Measurements from ENCODE around the gene HSBP1L1.

- TF ChIP-seq CTCF (IDR thresholded peaks at IDR 0.05) (no peak), POLR2AphosphoS5 (IDR thresholded peaks at IDR 0.05) (no peak)
Observed at GRCh38 chr18:79971986-79972385, 7.5 kb downstream of the HSBP1L1 start.

Data from breast epithelium (tissue), 3 donors.